HFFc6 (cell line): Measurements from ENCODE around the gene RTL10. TPM values are rescaled to one million over a fixed set of nuclear protein-coding genes. Genes with fewer than 3 reads are reported as not detected.

Experiments used
- DNase-seq: peaks from one replicate; pipeline ENCODE4 v3.0.0-alpha.2; 2018
- H3K27ac Mint-ChIP-seq: 2 replicates; pipeline ENCODE4 v1.8.0; 2020; ENCODE audit warnings: mild to moderate bottlenecking, mixed read lengths
- H3K27me3 Mint-ChIP-seq: 2 replicates; pipeline ENCODE4 v1.8.0; 2021; ENCODE audit warnings: mild to moderate bottlenecking, moderate library complexity, mixed read lengths; ENCODE audit not compliant: insufficient read depth
- H3K36me3 Mint-ChIP-seq: 2 replicates; pipeline ENCODE4 v1.8.0; 2021; ENCODE audit warnings: low read depth, mixed read lengths
- H3K4me1 Mint-ChIP-seq: 2 replicates; pipeline ENCODE4 v1.8.0; 2020; ENCODE audit warnings: low read depth, mixed read lengths
- H3K4me3 Mint-ChIP-seq: 2 replicates; pipeline ENCODE4 v1.8.0; 2020; ENCODE audit warnings: mild to moderate bottlenecking, moderate library complexity, mixed read lengths
- H3K9me3 Mint-ChIP-seq: 2 replicates; pipeline ENCODE4 v1.8.0; 2020; ENCODE audit warnings: mild to moderate bottlenecking, mixed read lengths
- CTCF ChIP-seq: fragments of 200-600 bp; sonication (generic); IDR thresholded peaks from 2 replicates; pipeline ENCODE4 v1.5.0; 2021; ENCODE audit warnings: antibody characterized with exemption, mild to moderate bottlenecking
- total RNA-seq, 6 experiments: library from RNA; stranded (reverse); fragmentation: NEBNext Ultra II Directional; extraction: Animal tissue kit (Norgen Biotek cat#: 25700); gene quantifications; 2 replicates in 1 of 6; 3 replicates in 5 of 6; pipeline ENCODE4 v1.2.3, GENCODE V29; 2021

RTL10 gene
- total RNA-seq, 6 experiments from 2014 or later = 17.4 to 22.7 (median 19.2) TPM

DNA sequence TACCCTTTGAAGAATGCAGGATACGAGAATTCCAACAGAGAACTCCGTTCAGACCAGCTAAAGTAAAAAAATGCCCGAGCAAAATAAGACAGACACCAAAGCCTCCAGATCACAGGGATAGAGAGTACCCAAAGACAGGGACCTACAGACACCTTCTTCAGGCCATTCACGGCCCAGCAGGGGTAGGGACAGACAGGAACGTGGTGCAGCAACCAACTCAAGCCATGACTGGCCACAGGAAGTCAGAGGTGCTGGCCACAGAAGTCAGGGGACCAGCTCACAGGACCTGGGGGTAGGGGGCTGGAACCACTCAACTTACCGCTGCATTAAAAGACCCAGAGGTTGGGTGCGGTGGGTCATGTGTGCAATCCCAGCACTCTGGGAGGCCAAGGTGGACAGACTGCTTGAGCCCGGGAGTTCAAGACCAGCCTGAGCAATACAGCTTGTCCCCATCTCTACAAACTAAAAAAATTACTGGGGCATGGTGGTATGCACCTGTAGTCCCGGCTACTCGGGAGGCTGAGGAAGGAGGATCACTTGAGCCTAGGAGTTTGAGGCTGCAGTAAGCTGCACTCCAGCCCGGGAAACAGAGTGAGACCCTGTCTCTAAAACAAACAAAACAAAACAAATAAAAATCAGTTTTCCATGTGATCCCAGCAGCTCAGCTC, 47.0 kb upstream of the RTL10 start:
- TF ChIP-seq CTCF = no peak
- no peak overlapping the region for H3K27ac Mint-ChIP-seq
- no peak for DNase-seq
- H3K36me3 Mint-ChIP-seq = 0 out of 2 replicates have a peak, but pooled peaks cover 4% of the 10 kb centered on the region
- H3K9me3 Mint-ChIP-seq = no peaks in the 10 kb centered on the region
- no peak overlapping the region for H3K4me3 Mint-ChIP-seq
- H3K4me1 Mint-ChIP-seq = no peaks in the 10 kb centered on the region
- H3K27me3 Mint-ChIP-seq = no peaks in the 10 kb centered on the region; the same call in 1 of the 2 replicates

GRCh38 chr22:19900707-19901436, 46.2 kb upstream of the RTL10 start:
- 0 out of 2 replicates have a peak, but pooled peaks cover under 1% of the 10 kb centered on the region for H3K36me3 Mint-ChIP-seq
- DNase-seq = no peak
- no peak for TF ChIP-seq CTCF
- no peaks in the 10 kb centered on the region; the same call in 1 of the 2 replicates for H3K27me3 Mint-ChIP-seq
- no peak overlapping the region for H3K4me3 Mint-ChIP-seq
- H3K9me3 Mint-ChIP-seq = no peaks in the 10 kb centered on the region
- H3K4me1 Mint-ChIP-seq = no peaks in the 10 kb centered on the region
- no peak overlapping the region for H3K27ac Mint-ChIP-seq

GRCh38 chr22:19898831-19899567, 44.3 kb upstream of the RTL10 start:
- Mint-ChIP-seq H3K36me3 (no peaks in the 10 kb centered on the region), H3K4me1 (no peaks in the 10 kb centered on the region), H3K27ac (no peak overlapping the region), H3K4me3 (no peak overlapping the region), H3K9me3 (no peaks in the 10 kb centered on the region), H3K27me3 (no peaks in the 10 kb centered on the region; the same call in 1 of the 2 replicates)
- DNase-seq = no peak
- no peak for TF ChIP-seq CTCF

- H3K4me3 Mint-ChIP-seq = no peak overlapping the region
- H3K36me3 Mint-ChIP-seq = no peaks in the 10 kb centered on the region
- H3K27me3 Mint-ChIP-seq = no peaks in the 10 kb centered on the region; the same call in 1 of the 2 replicates
- no peak for DNase-seq
- TF ChIP-seq CTCF = no peak
- H3K9me3 Mint-ChIP-seq = no peaks in the 10 kb centered on the region
- no peak overlapping the region for H3K27ac Mint-ChIP-seq
- H3K4me1 Mint-ChIP-seq = peaks cover under 1% of the 10 kb centered on the region; the same call in 1 of the 2 replicates
Observed at GRCh38 chr22:19898145-19898544, 43.5 kb upstream of the RTL10 start.

GRCh38 chr22:19897726-19898125, 43.1 kb upstream of the RTL10 start:
- DNase-seq = no peak
- Mint-ChIP-seq H3K9me3 (no peaks in the 10 kb centered on the region), H3K27ac (no peak overlapping the region), H3K27me3 (no peaks in the 10 kb centered on the region; the same call in 1 of the 2 replicates), H3K36me3 (no peaks in the 10 kb centered on the region), H3K4me3 (no peak overlapping the region), H3K4me1 (peaks cover 4% of the 10 kb centered on the region)
- no peak for TF ChIP-seq CTCF
